ENCODE results near the gene BIN1. TPM values are rescaled to one million over a fixed set of nuclear protein-coding genes. Genes with fewer than 3 reads are reported as not detected.
A peak's percentile ranks its signal among the peaks of the same experiment; 100 is the strongest.

BIN1 gene
- total RNA-seq, 1 experiment from 2014 or later: 31.8 TPM

GRCh38 chr2:127069003-127069402 is 38.0 kb downstream of the BIN1 start:
- Histone ChIP-seq H3K9me2 (ENCODE audit: insufficient read depth) (no peaks in the 10 kb centered on the region), H3K9ac (ENCODE audit: low read length) (no peak overlapping the region), H2AFZ (ENCODE audit: low read depth, low read length, poor library complexity, severe bottlenecking) (no peak overlapping the region), H3K36me3 (ENCODE audit: control insufficient read depth in 1 of 2, insufficient read depth in 2 of 2, low read length in 2 of 2) (no peaks in the 10 kb centered on the region), H3K27me3 (ENCODE audit: insufficient read depth, low read length) (no peaks in the 10 kb centered on the region), H3K27ac (ENCODE audit: low read depth, low read length) (no peak overlapping the region; the same call in 1 of the 2 replicates), H3K4me1 (ENCODE audit: control insufficient read depth in 1 of 2, insufficient read depth in 2 of 2, low read length in 2 of 2) (peaks cover 27 to 40% of the 10 kb centered on the region in 2 experiments), H3K9me3 (ENCODE audit: control insufficient read depth in 1 of 2, insufficient read depth in 1 of 2, low read depth in 1 of 2, low read length in 2 of 2) (no peaks in the 10 kb centered on the region), H3K4me3 (replicated peaks in 1 of 2; ENCODE audit: low read depth in 1 of 2, low read length in 2 of 2) (no peak overlapping the region), H4K20me1 (ENCODE audit: insufficient read depth) (no peaks in the 10 kb centered on the region), H3K79me2 (ENCODE audit: insufficient read depth, low read length) (no peaks in the 10 kb centered on the region), H3K4me2 (ENCODE audit: low read length) (no peak overlapping the region)
- ChIA-PET POLR2A (no interaction called here), RAD21 (ENCODE audit: low non-redundant PET in 1 of 2, low total read pairs in 2 of 2, uncharacterized antibody in 2 of 2, unreplicated experiment in 2 of 2) (no interaction called here), CTCF (interaction anchor here (1.4 to 2.5 kb wide), 3 partner anchors 7 to 128 kb away, joined by 5 to 11 read pairs (median 10); no protein-coding TSS in a partner anchor)
- intact Hi-C loops (cut with micrococcal nuclease): loop anchor here (2.0 kb wide), 2 partner anchors 38 to 106 kb away; partner anchors contain the start of gene BIN1
- ATAC-seq (no peak), DNase-seq (ENCODE audit: low read depth, low spot score) (no peak)
- BruUV-seq (replicated peaks): no TSS peak
- no peak for TF ChIP-seq POLR2AphosphoS5 (IDR thresholded peaks at IDR 0.05; ENCODE audit: low read depth, low read length)
- TF ChIP-seq, protein P1, sequence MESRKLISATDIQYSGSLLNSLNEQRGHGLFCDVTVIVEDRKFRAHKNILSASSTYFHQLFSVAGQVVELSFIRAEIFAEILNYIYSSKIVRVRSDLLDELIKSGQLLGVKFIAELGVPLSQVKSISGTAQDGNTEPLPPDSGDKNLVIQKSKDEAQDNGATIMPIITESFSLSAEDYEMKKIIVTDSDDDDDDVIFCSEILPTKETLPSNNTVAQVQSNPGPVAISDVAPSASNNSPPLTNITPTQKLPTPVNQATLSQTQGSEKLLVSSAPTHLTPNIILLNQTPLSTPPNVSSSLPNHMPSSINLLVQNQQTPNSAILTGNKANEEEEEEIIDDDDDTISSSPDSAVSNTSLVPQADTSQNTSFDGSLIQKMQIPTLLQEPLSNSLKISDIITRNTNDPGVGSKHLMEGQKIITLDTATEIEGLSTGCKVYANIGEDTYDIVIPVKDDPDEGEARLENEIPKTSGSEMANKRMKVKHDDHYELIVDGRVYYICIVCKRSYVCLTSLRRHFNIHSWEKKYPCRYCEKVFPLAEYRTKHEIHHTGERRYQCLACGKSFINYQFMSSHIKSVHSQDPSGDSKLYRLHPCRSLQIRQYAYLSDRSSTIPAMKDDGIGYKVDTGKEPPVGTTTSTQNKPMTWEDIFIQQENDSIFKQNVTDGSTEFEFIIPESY (IDR thresholded peaks at IDR 0.05; ENCODE audit: extremely low read depth, insufficient replicate concordance, low read length): no peak

- Histone ChIP-seq H3K9ac (ENCODE audit: low read length) (no peak overlapping the region), H3K9me3 (ENCODE audit: control insufficient read depth in 1 of 2, insufficient read depth in 1 of 2, low read depth in 1 of 2, low read length in 2 of 2) (no peaks in the 10 kb centered on the region), H2AFZ (ENCODE audit: low read depth, low read length, poor library complexity, severe bottlenecking) (no peak overlapping the region), H3K36me3 (ENCODE audit: control insufficient read depth in 1 of 2, insufficient read depth in 2 of 2, low read length in 2 of 2) (no peaks in the 10 kb centered on the region; a peak in 1 of 4 replicates), H4K20me1 (ENCODE audit: insufficient read depth) (no peaks in the 10 kb centered on the region), H3K4me1 (ENCODE audit: control insufficient read depth in 1 of 2, insufficient read depth in 2 of 2, low read length in 2 of 2) (peaks cover 31 to 47% of the 10 kb centered on the region in 2 experiments), H3K27me3 (ENCODE audit: insufficient read depth, low read length) (no peaks in the 10 kb centered on the region), H3K4me3 (replicated peaks in 1 of 2; ENCODE audit: low read depth in 1 of 2, low read length in 2 of 2) (no peak overlapping the region), H3K9me2 (ENCODE audit: insufficient read depth) (no peaks in the 10 kb centered on the region), H3K79me2 (ENCODE audit: insufficient read depth, low read length) (no peaks in the 10 kb centered on the region), H3K4me2 (ENCODE audit: low read length) (0 out of 2 replicates have a peak overlapping the region, but pooled peaks have one; percentile 18), H3K27ac (ENCODE audit: low read depth, low read length) (peak overlapping the region; percentile 10; the same call in 1 of the 2 replicates)
- RAD21 ChIA-PET (ENCODE audit: low non-redundant PET in 1 of 2, low total read pairs in 2 of 2, uncharacterized antibody in 2 of 2, unreplicated experiment in 2 of 2): interaction anchor here in 1 of 2 experiments (0.7 kb wide), 1 partner anchor 117 kb away, joined by 3 read pairs; no protein-coding TSS in a partner anchor
- intact Hi-C loops (cut with micrococcal nuclease): loop anchor here (1.0 to 2.0 kb wide), 3 partner anchors 38 to 129 kb away; partner anchors contain the start of gene BIN1
- no TSS peak for BruUV-seq (replicated peaks)
- POLR2A ChIA-PET: no interaction called here
- ATAC-seq (no peak), DNase-seq (ENCODE audit: low read depth, low spot score) (no peak)
- CTCF ChIA-PET: interaction anchor here (1.0 to 2.5 kb wide), 12 partner anchors 8 to 385 kb away, joined by 3 to 13 read pairs (median 5); no protein-coding TSS in a partner anchor
- TF ChIP-seq FOSL1 (IDR thresholded peaks at IDR 0.05; ENCODE audit: low read depth) (no peak), CBX3 (IDR thresholded peaks at IDR 0.05; ENCODE audit: low read depth) (no peak), ZFX (IDR thresholded peaks at IDR 0.05) (no peak), SIN3A (IDR thresholded peaks at IDR 0.05; ENCODE audit: low read depth) (no peak), YY1 (IDR thresholded peaks at IDR 0.05; ENCODE audit: extremely low read depth, insufficient replicate concordance, low read depth, low read length) (no peak), MAX (IDR thresholded peaks at IDR 0.05) (no peak), RAD21 (IDR thresholded peaks at IDR 0.05; ENCODE audit: low read depth) (no peak)
Measured at GRCh38 chr2:127068351-127068741, 38.6 kb downstream of the BIN1 start.
